T-helper 9 cell (primary cell): ENCODE results near the gene VAX1.
"Not testable (repeated sequence)": the region's sequence is repeated elsewhere in the genome, so short reads cannot be mapped to it uniquely, and the experiment has no call there.

Source experiments
- DNase-seq: peaks from one replicate; pipeline ENCODE4 v3.0.0-alpha.2; 2020

Gene VAX1

DNA sequence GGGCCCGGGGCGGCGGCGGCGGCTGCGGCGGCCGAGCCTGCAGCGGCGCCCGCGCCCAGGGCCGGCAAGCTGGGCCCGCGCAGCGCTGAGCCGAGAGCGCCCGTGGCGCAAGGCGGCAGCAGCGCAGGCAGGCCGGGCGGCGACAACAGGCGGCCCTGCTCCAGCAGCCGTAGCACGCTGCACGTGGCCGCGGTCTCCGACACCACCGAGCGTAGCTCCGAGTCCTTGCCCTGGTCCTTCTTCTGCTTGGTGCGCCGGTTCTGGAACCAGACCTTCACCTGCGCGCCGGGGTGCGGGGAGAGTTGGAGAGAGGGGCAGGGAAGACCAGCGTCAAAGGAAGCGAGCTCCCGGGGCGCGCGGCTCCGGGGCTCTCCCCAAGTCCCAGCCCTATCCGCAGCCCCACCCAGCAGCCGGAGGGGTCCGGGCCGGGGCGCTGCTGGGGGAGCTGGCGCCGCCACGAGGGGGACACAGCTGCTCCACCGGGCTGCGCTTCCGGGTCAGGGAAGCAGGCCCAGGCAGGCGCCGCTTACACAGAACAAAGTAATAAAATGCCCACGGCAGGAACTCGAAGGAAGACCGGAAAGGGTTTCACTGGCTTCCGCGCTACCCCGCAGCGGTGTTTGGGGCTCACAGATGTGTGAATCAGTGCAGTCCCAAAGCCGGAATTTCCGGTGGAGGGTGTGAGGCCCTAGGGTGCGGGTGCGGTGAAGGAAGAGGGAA is 3.6 kb downstream of the VAX1 start:
- no peak for DNase-seq

DNA sequence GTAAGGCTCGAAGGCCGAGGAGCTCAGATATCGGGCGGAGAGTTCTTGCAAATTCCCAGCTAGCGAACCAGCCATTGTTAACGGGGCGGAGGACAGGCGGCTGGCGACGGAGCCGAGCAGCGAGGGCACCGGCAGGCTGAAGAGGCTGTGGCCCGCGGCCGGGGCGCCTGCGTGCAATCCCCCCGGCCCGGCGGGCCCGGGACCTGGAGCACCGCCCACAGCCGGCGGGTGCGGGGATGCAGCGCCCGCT is 4.1 kb downstream of the VAX1 start:
- no peak for DNase-seq

DNA sequence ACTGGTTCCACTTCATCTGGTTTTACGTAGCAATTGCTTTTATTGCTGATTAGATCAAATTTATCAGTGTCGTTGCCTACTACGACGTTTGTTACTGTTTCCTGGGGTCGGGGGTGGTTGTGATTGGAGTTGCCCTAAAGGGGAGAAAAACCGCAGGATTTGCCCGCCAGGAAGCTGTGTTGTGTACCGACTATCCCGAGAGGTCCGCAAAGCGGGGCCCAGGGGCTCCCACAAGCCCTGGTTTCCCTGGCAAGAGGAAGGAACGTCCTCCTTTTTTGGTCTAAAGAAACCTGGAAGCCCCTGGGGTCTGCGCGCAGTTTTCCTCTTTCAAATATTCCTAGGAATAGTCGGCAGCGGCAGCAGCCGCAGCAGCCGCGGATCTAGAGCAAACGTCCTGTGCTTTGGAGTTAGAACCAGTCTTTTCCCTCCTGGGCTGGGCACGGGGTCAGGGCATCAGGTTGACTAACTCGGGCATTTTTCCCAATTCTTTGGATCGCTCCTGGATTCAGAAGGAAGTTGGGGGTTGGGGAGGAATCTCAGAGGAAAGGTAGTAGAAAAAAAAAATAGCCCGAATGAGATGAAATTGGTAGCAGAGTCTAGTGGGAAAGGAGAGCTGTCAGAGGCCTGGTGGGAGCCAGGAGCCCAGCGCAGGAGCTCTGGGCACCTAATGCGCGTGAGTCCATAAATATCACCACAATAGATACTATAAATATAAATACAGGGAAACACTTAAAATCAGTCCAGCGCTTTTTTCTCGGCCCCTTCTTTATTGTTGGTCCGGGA is 4.6 kb downstream of the VAX1 start:
- no peak for DNase-seq

DNA sequence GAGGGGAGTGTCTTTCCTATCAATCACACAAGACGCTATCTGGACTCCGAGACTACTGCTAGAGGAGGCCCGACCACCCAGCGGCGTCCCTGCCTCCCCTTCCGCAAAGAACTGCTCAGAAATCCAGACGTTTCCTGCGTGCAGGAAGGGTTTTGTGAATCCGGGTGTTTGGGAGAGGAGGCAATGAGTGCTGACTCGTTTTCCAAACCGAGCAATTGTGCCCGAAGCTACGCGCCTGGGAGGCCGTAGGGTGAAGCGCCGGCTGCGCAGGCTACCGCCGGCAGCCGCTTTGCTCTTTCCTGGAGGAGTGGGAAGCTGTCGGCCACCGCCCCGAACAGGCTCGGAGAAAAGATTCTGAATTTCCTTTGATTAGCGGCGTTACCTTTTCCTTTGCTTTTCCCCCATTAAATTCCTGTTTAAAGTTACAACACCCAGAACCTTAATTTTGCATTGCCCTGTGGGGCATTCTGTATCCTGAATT is 5.3 kb downstream of the VAX1 start:
- no peak for DNase-seq

DNA sequence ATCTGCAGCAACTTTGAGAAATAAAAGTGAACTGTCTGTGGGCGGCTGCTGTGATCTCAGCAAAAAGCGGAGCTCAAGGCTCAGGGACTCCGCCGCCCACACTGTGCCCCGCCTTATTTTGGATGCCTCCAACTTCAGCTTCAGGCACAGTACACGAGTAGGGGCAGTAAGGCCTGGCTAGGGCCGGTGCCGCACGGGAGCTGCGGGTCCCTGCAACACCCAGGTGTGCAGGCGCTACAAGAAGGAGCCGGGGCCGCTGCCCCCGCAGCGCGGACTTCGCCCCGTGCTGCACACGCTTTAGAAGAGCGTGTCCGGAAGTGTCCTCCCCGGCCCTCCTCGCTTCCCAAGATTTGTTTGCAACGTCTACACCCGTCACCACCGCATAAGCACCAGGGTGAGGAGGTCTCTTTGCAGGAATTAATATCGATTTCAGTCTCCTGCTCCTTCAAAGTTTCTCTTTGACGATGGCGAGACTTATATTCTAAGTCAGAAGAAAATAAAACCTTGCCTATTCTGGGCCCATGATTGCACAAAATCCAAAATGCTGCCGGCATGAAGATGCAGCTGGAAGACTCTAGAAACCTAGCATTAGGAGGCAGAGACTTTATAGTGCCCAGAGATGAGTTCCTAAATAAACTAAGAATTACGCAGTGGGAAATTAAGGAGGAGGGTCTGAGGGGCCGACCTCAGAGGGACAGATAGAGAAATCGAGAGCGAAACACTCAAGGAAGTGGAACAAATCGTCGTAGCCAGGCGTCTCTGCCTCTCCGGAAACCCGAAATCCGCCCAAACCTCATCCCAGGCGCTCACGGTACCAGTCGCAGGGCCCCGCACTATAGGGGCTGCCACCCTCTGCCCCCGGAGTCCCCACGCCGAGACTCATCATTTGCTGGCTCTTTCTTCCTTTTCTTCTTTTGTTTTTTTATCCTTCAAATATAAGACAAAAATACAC is 6.4 kb downstream of the VAX1 start:
- no peak for DNase-seq

DNA sequence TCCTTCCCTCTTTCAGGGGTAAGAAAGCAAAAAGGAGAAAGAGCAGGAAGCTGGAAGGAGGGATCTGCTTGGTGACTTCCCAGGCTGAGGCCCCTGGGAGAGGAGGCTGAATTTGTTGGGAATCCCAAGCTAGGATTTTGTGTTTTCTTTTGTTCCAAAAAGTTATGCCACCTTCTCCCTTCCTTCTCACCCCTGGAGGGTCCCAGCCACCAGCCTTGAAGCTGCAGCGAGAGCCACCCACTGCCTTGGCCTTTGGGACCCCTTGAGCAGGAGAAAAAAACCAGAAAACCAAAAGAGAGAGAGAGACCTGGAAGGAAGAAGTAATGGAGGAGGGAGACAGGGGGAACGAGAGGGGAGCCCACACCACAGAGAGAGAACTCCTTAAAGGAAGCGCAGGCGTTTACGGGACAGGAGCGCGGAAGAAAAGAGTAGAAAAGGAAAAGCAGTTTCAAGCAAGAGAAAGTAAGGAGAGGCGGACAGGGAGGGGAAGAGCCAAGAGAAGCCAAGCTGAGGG is 7.2 kb downstream of the VAX1 start:
- no peak for DNase-seq

DNA sequence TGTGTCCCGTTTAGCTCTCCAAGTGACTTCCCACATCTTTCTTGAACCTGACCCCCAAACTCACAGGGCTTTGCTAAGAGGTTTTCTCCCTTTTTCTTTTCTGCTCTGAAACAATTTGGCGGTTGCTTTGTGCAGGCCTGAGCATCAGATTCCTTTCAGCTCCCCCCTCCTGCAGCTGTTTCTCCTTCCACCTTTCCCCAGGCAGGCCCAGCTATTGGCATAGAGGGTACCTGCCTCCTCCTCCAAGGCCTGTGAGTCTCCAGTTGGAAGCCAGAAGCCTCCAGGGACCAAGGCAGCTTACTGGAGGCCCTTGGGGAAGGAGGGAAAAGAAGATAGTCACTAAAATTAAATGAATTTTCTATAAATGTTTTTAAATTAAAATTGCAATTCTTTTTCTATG is 7.7 kb downstream of the VAX1 start:
- no peak for DNase-seq

DNA sequence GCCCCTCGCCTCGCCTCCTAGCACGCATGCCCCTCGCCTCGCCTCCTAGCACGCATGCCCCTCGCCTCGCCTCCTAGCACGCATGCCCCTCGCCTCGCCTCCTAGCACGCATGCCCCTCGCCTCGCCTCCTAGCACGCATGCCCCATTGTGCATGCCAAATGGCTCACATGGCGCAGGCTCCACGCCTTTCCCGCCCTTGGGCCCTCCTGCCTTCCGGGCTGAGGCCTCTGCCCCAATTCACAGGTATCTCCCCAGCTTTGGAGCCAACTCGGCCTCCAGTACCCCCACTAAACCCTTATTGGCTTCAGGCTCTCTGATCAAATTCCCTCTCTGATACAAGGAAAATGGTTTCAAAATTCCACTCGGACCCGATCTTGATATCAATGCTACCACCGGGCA is 11.4 kb downstream of the VAX1 start:
- DNase-seq, result not testable (repeated sequence)

DNA sequence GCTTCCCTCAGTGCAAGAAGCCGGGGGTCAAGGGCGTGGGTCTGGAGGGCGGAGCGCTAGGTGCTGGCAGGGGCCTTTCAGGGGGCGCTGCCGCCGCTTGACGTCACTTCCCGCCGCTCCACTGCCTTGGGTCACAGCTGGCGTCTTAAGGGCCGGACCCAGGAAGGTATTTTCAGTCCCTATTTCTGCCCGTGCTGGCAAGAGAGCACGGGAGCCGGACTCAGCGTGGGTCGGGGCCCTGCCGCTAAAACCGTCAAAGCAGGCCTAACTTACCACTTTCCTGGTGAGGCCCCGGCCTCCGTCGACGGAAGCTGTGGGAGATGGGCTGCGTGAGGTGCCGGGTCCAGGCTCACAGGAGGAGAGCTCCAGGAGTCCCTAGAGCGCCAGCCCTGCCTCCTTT is 12.0 kb downstream of the VAX1 start:
- DNase-seq, result no peak

DNA sequence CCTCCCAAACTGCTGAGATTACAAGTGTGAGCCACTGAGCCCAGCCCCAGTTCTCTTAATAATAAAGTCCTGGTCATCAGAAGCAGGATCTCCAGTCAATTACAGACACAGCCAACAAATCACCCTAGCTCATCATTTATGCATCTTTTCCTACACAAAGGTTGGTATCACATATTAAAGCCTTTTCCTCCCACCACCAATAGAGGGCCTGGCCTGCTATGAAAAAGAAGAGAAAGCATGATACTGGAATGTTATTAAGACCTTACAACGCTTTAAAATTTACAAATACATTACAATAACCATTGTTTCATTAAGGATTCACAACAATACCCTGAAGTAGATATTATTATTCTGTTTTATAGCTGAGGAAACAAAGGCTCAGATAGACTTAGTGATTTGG is 25.9 kb downstream of the VAX1 start:
- DNase-seq, result no peak

DNA sequence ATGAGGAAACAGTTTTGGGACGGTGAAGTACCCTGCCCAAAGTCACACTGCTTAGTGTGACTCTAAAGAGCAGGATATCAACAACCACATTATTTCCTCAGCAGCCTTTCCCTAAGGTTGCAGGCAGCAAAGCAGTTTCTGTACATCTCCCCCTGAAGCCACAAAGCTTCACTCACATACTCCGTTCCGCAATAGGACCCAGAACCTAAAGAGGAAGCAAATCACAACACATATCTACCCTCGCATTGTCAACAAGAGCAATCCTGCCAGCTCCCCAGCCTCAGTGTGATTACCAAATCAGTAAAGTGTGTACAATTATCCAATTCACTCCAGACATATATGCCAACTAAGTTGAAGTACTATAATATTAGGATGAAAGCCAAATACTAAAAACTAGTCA is 30.8 kb downstream of the VAX1 start:
- DNase-seq, result no peak

DNA sequence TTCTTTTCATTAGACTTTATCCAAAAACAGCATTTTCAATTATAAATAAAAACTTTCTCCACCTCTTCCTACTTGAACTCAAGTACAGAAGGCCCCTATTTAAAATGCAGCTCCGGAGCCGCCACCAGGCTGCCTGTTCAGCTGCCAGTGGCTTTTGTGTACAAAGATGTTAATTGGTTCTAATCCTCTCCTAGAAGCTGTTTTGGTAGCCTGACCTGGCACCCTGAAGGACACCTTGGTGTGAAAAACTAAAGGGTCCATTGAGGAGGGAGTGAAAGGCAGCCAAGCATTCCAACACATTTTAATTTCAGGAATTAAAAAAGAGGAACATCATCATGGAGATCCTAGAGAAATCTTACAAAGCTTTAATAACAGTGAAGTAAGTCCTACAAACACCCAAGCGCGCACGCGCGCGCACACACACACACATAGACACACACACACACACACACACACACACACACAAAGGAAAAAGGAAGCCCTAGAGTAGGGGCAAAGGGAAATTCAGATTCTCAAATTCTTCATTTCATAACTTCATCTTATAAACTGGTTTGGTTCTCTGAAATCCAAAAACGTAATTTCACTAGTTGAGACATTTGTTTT is 41.4 kb downstream of the VAX1 start:
- DNase-seq, result no peak

DNA sequence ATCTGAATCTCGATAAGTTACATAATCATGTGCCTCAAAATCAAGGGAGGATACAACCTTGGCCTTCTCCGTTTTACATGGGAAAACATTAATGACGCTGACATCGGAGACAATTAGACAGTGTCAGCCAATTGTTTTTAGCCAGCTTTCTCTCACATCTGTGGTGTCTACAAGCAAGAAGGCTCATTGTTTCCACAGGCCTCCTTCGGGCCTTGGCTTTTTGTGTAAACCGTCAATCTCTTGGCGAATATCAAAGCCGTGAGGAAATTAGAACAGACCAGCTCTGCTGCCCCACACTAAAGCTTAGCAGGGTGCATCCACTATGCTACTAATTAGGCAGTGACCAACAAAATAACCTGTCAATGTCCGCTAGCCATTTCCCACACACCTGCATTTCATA is 43.2 kb downstream of the VAX1 start:
- DNase-seq, result no peak

DNA sequence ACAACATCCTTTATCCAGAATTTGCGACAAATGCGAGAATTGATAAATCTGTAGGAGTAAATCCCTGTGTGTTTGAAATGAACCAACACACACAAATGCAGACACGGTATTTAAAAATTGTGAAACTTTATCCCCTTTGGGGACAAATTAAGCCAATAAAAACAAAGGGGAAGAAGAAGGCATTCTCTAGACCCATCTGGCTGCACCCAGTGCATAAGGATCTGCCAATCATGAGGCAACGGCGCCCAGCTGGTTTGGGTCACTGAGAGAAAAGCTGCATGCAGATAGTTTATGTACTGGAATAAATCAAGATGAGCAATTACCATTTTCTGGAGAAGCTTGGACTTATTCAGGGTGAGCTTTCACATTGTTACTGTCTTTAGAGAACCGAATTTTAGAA is 45.7 kb downstream of the VAX1 start:
- no peak for DNase-seq

DNA sequence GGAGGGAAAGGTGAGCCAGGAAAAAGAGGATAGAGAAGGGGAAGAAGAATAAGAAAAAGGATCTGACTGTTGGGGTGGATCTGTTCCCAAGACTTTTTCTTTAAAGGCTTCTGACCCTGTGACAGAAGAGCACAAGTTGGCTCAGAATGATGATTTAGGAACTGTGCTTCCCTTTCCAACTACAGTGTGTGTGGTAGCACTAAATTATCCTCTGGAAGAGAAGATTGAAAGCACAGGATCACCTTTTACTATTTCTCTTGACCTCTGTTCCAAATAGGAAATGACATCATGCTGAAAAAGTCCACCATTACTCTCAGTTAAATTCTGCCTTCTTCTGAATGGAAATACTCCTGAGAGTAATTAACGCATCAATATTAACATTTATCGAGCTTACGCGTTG is 47.2 kb downstream of the VAX1 start:
- no peak for DNase-seq

DNA sequence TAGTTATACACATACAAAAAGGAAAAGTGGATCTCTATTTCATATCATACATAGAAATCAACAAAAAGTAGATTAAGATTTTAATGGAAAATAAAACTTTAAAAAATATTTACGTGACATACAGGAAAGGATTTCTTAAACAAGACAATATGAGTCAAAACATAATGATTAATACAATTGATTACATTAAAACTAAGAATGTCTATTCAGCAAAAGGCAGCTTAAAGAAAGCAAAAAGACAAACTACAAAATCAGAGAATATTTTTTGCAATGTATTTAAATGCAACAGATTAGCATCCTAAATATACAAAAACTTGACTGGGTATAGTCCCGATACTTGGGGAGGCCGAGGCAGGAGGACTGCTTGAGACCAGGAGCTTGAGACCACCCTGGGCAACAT is 50.5 kb downstream of the VAX1 start:
- no peak for DNase-seq

DNA sequence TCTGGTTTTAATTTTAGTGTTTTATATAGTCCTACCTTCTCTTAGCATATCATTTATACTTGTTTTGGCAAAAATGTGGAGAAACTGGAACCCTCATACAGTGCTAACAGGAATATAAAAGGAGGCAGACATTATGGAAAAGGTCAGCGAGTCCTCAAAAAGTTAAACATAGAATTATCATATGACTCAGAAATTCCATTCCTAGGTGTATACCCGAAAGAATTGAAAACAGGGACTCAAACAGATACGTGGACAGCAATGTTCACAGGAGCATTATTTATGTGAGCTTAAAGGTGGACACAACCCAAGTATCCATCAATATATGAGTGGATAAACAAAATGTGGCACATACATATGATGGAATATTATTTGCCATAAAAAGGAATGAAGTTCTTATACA is 51.5 kb downstream of the VAX1 start:
- no peak for DNase-seq

DNA sequence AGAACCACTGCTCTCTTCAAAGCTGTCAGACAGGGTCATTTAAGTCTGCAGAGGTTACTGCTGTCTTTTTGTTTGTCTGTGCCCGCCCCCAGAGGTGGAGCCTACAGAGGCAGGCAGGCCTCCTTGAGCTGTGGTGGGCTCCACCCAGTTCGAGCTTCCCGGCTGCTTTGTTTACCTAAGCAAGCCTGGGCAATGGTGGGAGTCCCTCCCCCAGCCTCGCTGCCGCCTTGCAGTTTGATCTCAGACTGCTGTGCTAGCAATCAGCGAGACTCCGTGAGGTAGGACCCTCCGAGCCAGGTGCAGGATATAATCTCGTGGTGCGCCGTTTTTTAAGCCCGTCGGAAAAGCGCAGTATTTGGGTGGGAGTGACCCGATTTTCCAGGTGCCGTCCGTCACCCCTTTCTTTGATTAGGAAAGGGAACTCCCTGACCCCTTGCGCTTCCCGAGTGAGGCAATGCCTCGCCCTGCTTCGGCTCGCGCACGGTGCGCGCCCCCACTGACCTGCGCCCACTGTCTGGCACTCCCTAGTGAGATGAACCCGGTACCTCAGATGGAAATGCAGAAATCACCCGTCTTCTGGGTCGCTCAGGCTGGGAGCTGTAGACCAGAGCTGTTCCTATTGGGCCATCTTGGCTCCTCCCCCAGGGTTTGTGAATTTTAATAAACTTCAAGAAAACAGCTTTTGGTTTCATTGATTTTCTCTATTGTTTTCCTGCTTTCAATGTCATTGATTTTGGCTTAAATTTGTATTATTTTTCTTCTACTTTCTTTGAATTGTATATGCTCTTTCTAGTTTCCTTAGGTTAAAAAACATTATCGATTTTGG is 53.4 kb downstream of the VAX1 start:
- not testable (repeated sequence) for DNase-seq
